Measurements from ENCODE around the gene MYO5B.

The MYO5B gene

DNA sequence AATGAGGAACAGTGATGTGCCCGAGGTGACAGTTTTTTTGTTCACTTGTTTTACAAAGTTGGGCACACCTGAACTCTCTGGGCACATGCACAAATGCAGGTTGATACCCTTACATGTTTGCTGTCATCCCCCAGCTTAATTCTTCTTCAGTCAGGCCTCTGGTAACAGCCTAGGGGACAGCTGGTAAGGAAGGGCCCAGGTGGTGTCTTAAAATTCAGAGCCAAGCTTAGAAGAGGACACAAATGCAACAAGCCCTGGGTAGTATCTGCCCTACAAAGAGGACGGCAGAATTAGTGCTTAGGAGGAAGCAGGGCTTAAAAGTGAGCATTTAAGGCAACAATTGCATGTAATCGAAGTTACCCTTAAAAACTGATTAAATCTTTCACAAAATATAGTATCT lies 209.7 kb downstream of the MYO5B start:
- no peak overlapping the region for H3K4me3 ChIP-seq (ENCODE audit: low read depth, low read length)
- TF ChIP-seq, protein P1, sequence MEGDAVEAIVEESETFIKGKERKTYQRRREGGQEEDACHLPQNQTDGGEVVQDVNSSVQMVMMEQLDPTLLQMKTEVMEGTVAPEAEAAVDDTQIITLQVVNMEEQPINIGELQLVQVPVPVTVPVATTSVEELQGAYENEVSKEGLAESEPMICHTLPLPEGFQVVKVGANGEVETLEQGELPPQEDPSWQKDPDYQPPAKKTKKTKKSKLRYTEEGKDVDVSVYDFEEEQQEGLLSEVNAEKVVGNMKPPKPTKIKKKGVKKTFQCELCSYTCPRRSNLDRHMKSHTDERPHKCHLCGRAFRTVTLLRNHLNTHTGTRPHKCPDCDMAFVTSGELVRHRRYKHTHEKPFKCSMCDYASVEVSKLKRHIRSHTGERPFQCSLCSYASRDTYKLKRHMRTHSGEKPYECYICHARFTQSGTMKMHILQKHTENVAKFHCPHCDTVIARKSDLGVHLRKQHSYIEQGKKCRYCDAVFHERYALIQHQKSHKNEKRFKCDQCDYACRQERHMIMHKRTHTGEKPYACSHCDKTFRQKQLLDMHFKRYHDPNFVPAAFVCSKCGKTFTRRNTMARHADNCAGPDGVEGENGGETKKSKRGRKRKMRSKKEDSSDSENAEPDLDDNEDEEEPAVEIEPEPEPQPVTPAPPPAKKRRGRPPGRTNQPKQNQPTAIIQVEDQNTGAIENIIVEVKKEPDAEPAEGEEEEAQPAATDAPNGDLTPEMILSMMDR (IDR thresholded peaks at IDR 0.05; ENCODE audit: insufficient read depth, low read length, missing control alignments), result no peak
- DNase-seq (ENCODE audit: low read depth, low spot score), result no peak
- CTCF ChIA-PET, result no interaction called here
- POLR2A ChIA-PET, result no interaction called here

DNA sequence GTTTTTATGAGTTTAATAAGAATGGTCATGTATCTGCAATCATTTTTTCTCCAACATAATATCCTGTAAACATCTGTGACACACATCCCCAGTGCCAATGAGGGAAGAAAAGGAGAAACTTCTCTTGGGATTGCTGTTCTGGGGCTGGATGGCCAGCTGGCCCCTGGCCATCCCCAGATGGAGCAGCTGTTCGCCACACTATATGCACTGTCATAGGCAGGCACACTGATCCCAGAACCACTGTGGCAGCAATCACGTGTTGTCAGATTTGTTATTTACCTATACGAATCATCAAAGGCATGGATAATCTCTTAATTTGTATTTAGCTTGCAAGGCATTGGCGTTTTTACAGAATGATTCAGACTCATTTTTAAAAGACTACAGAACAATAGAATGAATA lies 214.1 kb downstream of the MYO5B start:
- no peak for DNase-seq (ENCODE audit: low read depth, low spot score)
- TF ChIP-seq, protein P1 (IDR thresholded peaks at IDR 0.05; ENCODE audit: insufficient read depth, low read length, missing control alignments), result no peak
- ChIA-PET CTCF (interaction anchor here (0.7 kb wide), 1 partner anchor 377 kb away, joined by 3 read pairs; no protein-coding TSS in a partner anchor), POLR2A (no interaction called here)
- H3K4me3 ChIP-seq (ENCODE audit: low read depth, low read length), result no peak overlapping the region

DNA sequence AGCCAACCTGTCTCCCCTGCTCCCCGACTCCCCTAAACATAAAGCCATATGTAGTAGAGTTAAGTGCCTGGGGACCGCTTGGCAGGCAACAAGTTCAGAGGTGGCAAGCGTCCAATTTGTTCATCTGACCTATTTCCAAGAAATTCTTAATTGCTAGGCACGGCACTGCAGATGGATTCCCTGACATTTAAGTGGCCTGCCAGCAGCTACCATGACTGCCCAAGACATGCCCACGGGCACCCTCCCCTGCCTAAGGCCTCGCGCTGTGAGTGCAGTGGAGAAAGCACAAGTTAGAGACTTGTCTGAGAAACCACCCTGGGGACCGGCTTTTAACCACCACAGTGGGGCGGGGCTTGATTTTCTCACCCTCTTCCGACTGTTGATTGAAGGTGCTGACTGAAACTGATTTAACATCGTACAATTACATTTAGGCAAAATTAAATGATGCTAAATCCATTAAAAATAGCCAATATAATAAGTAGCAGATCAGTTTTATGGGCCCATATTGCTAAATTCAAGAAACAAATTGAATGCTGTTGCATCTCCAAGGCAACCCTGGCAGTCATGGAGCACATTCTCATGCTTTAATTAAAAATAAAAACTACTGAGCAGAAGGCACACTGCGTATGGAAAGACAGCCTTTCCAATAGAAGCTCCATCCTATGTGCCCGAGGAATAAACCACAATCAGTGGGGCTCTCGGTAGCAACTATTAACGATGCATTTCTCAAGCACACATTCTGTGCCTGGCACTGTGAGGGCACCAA lies 218.0 kb downstream of the MYO5B start:
- DNase-seq (ENCODE audit: low read depth, low spot score), result no peak
- CTCF ChIA-PET, result no interaction called here
- POLR2A ChIA-PET, result no interaction called here
- TF ChIP-seq, protein P1 (IDR thresholded peaks at IDR 0.05; ENCODE audit: insufficient read depth, low read length, missing control alignments), result no peak
- no peak overlapping the region for H3K4me3 ChIP-seq (ENCODE audit: low read depth, low read length)

DNA sequence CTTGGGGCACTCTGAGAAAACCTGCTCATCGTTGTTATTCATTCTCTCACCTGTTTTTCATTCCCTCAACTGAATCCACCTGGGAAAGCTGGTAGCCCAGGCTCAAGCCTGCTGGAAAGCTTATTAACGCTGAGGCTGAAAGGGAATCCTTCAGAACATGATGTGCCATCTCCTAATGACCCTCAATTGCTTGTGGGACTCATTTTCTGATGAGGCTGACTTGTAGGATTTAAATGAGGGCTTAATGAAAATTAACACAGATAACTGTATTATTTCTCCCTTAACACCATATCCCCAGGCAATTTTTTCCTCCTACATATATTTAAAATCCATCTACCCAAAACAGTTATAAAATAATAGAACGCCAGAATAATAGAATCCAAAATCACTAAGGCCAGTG lies 218.9 kb downstream of the MYO5B start:
- DNase-seq (ENCODE audit: low read depth, low spot score), result no peak
- CTCF ChIA-PET, result no interaction called here
- POLR2A ChIA-PET, result no interaction called here
- no peak overlapping the region for H3K4me3 ChIP-seq (ENCODE audit: low read depth, low read length)
- TF ChIP-seq, protein P1 (IDR thresholded peaks at IDR 0.05; ENCODE audit: insufficient read depth, low read length, missing control alignments), result no peak

DNA sequence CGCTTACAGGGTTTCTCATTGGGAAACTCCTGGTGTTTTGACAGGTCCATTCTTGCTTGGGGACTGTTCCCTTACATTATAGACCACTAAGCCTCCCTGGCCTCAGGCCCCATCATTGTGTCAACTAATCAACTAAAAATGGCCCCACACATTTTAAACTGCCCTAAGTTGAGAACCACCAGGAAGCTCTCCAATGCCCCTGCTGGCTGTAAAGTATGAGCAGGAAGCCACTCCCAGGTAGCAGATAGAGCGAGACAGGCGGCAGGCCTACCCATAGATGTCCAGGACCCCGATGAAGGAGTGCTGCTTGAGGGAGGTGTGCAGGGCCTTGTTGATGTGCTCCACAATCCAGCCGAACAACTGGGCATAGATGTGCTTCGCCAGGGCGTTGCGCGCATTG lies 220.9 kb downstream of the MYO5B start:
- TF ChIP-seq, protein P1 (IDR thresholded peaks at IDR 0.05; ENCODE audit: insufficient read depth, low read length, missing control alignments), result no peak
- POLR2A ChIA-PET, result no interaction called here
- H3K4me3 ChIP-seq (ENCODE audit: low read depth, low read length), result no peak overlapping the region
- CTCF ChIA-PET, result no interaction called here
- DNase-seq (ENCODE audit: low read depth, low spot score), result no peak

DNA sequence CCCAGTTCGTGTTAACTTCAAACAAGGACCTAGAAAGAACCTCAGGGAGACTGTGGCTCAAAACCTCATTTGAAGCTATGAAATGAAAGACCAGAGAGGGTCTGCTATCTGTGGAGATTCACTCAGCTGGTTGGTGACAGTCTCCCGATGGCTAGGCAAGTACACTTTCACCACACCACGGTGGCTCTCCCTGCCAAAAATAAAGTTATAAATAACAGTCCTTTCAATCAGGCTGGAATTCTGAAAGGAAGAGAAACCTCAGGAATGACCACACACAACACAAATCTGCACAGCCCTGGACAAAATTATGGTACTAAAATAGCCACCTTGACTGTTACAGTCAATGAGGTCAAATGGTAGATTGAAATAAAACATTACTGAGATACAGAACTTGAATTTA lies 221.4 kb downstream of the MYO5B start:
- H3K4me3 ChIP-seq (ENCODE audit: low read depth, low read length), result no peak overlapping the region
- TF ChIP-seq, protein P1 (IDR thresholded peaks at IDR 0.05; ENCODE audit: insufficient read depth, low read length, missing control alignments), result no peak
- POLR2A ChIA-PET, result no interaction called here
- CTCF ChIA-PET, result no interaction called here
- no peak for DNase-seq (ENCODE audit: low read depth, low spot score)
